ENCODE measurements around the gene SUPV3L1. TPM values are rescaled to one million over a fixed set of nuclear protein-coding genes. Genes with fewer than 3 reads are reported as not detected.

Gene SUPV3L1
- total RNA-seq, 1 experiment from 2014 or later = 57.3 TPM

GRCh38 chr10:69218831-69219230, 38.8 kb downstream of the SUPV3L1 start:
- no peak for DNase-seq
- H2BK120ac ChIP-seq (ENCODE audit: low read depth, low read length, poor library complexity, severe bottlenecking) = no peak overlapping the region
- no peaks in the 10 kb centered on the region for H3K79me2 ChIP-seq (ENCODE audit: insufficient read depth, low read length)
- H3K27me3 ChIP-seq (ENCODE audit: insufficient read depth, low read length) = no peaks in the 10 kb centered on the region
- H4K8ac ChIP-seq (replicated peaks; ENCODE audit: insufficient read length, low read depth, low read length) = no peak overlapping the region
- no peak overlapping the region for H3K14ac ChIP-seq (ENCODE audit: insufficient read depth, low read length)
- H3K9me3 Mint-ChIP-seq = peaks cover 0 to 2% of the 10 kb centered on the region in 2 experiments; a peak in 1 of 5 replicates
- no peak overlapping the region for H3K27ac ChIP-seq (ENCODE audit: insufficient read length, low read depth, low read length)
- no peaks in the 10 kb centered on the region for H3K23me2 ChIP-seq (ENCODE audit: insufficient read length, low read depth, low read length, poor library complexity, severe bottlenecking)
- H2BK12ac ChIP-seq (ENCODE audit: insufficient read length, low read depth, low read length) = no peak overlapping the region
- peaks cover 4% of the 10 kb centered on the region; the same call in 1 of the 2 replicates for H3K4me1 ChIP-seq (ENCODE audit: insufficient read depth, low read length)
- H3K18ac ChIP-seq (ENCODE audit: insufficient read length, low read depth, low read length) = no peak overlapping the region
- no peaks in the 10 kb centered on the region for H3K9me3 ChIP-seq (ENCODE audit: control insufficient read depth, low read depth, low read length)
- no peak overlapping the region for H3K4me3 Mint-ChIP-seq
- H3K27ac Mint-ChIP-seq = no peak overlapping the region
- H2AFZ ChIP-seq (ENCODE audit: low read length) = no peak overlapping the region
- no peak for TF ChIP-seq CTCF (conservative IDR thresholded peaks at IDR 0.05)
- WGBS (ENCODE audit: extremely low coverage, insufficient read length, low lambda C conversion rate) = no CpG with 5 or more reads among the region's 6 CpGs
- H2BK20ac ChIP-seq (ENCODE audit: low read depth, low read length, poor library complexity, severe bottlenecking) = no peak overlapping the region
- no peak overlapping the region for H3K4ac ChIP-seq (ENCODE audit: low read depth, low read length)
- H3K79me1 ChIP-seq (ENCODE audit: insufficient read depth, low read depth, low read length, poor library complexity, severe bottlenecking) = no peaks in the 10 kb centered on the region
- no peak overlapping the region for H2BK5ac ChIP-seq (ENCODE audit: insufficient read length, low read length)
- no peak overlapping the region for H3K4me2 ChIP-seq (ENCODE audit: insufficient read depth, insufficient read length, low read length)
- no peak overlapping the region for H4K91ac ChIP-seq (ENCODE audit: insufficient read length, low read depth, low read length)
- H2AK5ac ChIP-seq (ENCODE audit: insufficient read length, low read length) = no peak overlapping the region
- no peak overlapping the region for H2BK15ac ChIP-seq (ENCODE audit: low read depth, low read length)
- H3K56ac ChIP-seq (ENCODE audit: insufficient read length, low read depth, low read length) = no peak overlapping the region
- H3K27me3 Mint-ChIP-seq (ENCODE audit: low read depth) = no peaks in the 10 kb centered on the region; the same call in 1 of the 2 replicates
- peaks cover 10% of the 10 kb centered on the region in 2 experiments for H3K4me1 Mint-ChIP-seq
- H4K5ac ChIP-seq (ENCODE audit: insufficient read length, low read depth, low read length) = no peak overlapping the region
- no peaks in the 10 kb centered on the region for H3K36me3 Mint-ChIP-seq (ENCODE audit: insufficient read depth in 1 of 3, low read depth in 3 of 3)
- no peak overlapping the region for H3T11ph ChIP-seq (ENCODE audit: low read length)
- no peaks in the 10 kb centered on the region for H4K20me1 ChIP-seq (ENCODE audit: control insufficient read depth, insufficient read depth, insufficient read length)
- no peak overlapping the region for H3K23ac ChIP-seq (ENCODE audit: insufficient read length, low read depth, low read length)
- H3K9ac ChIP-seq (ENCODE audit: extremely low read depth, insufficient read length, low read length) = no peak overlapping the region

Measured in H9 (cell line).